ENCODE results near the gene LBHD2. TPM values are rescaled to one million over a fixed set of nuclear protein-coding genes. Genes with fewer than 3 reads are reported as not detected.
"Not testable (repeated sequence)": the region's sequence is repeated elsewhere in the genome, so short reads cannot be mapped to it uniquely, and the experiment has no call there.

LBHD2 gene
- total RNA-seq, 1 donor from 2014 or later = not detected

DNA sequence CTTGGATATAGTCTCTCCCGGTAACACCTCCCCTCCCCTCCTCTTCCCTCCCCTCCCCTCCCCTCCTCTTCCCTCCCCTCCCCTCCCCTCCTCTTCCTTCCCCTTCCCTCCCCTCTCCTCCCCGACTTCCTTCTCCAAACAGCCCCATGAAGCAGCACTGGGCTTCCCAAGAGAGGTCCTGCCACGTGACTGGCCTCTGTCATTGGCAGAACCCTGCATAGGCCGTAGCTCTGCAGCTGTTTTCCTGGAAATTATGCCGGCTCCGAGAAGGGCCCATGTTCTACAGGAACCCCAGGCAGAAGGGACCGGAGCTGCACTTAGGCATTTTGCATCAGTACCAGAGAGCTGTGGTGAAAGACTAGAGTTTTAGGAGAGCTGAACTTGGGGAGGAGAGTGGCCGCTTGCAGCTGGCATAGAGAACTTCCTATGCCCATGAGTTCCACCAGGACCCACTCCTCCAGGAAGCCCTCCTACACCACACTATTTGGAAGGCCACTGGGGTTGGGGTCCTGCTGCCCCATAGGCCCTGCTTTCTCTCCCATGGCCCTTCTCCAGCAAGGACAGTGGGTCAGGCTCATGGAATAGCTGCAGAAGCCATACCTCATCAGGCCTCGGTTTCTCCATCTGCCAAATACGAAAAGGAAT lies 34.1 kb downstream of the LBHD2 start:
- DNase-seq (ENCODE audit: low read depth in 2 of 2) = peak; percentile 61 to 66

DNA sequence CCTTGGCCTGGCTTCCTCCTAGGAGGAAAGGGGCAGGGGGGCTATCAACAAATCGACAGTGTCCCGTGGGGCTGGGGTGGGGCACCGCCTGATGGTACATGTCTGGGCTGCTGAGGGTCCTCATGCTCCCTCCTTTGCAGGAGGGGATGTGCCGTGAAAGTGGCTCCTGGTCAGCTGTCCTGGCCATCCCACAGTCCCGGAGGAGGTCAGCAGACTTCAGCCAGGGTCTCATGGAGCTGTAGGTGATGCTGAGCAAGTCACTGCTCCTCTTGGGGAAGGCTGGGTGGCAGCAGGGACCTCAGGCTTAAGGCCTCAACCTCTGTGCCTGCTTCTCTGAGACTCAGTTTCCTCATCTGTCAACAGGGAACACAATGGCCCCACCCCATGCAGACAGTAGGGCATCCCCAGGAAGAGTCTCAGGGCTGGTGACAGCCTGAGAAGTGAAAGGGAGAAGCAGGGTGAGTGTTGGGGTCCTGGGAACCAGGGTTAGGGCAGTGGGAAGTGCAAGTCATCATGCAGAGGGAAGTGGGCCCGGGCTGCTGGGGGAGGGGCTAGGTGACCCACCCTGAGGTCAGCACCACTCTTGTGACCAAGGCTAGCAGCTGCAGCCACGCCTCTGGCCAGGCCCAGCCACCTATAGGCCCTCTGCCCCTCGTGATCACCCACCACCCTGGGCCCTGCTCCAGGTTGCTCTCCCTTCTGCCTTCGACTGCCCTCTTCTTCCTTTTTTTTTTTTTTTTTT lies 34.8 kb downstream of the LBHD2 start:
- no peak for DNase-seq (ENCODE audit: low read depth in 2 of 2)

DNA sequence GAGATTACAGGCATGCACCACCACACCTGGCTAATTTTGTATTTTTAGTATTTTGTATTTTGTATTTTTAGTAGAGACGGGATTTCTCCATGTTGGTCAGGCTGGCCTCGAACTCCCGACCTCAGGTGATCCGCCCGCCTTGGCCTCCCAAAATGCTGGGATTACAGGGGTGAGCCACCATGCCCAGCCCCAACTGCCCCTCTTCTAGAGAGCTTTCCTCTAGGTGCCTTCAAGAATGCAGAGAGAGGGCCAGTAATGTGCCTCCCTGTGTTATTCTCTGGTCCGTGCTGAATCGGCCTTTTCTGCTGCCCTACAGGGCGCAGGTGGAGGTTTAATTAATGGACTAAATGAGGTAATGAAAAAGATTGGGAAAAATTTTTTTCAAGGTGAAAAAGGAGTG lies 35.5 kb downstream of the LBHD2 start:
- not testable (repeated sequence) for DNase-seq (ENCODE audit: low read depth in 2 of 2)

DNA sequence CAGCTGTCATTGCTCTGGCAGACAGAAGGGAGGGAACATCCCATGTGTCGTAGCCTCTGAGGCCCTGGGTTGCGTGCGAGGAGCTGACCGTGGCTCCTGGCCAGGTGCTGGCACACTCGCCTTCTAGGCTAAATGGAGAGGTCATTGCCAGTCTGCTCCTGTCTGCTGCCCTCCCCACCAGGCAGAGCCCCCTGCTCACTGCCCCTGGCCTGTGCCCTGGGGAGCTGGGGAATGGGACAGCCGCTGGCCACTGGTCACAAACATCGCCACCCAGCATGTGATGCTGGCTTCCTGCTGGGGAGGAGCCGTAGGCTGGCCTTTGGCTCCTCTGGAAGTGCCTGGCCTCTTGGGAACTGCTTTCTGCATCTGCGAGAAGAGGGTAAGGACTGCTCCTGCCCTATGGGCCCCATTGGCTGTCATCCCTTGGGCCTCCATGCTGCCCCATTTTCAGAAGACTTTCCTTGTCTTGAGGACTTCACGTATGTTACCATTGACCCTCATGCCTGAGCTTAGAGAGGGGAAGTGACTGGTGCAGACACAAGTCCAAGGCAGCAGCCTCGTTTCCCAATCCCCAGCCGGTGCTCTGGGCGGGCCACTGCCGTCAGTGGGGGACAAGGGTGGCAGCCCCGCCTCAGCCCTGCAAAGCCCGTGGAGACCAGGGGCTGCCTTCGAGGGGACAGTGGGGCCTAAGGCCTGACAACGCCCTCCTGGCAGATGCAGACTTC lies 37.3 kb downstream of the LBHD2 start:
- DNase-seq (ENCODE audit: low read depth in 2 of 2) = peak; percentile 36 to 59

DNA sequence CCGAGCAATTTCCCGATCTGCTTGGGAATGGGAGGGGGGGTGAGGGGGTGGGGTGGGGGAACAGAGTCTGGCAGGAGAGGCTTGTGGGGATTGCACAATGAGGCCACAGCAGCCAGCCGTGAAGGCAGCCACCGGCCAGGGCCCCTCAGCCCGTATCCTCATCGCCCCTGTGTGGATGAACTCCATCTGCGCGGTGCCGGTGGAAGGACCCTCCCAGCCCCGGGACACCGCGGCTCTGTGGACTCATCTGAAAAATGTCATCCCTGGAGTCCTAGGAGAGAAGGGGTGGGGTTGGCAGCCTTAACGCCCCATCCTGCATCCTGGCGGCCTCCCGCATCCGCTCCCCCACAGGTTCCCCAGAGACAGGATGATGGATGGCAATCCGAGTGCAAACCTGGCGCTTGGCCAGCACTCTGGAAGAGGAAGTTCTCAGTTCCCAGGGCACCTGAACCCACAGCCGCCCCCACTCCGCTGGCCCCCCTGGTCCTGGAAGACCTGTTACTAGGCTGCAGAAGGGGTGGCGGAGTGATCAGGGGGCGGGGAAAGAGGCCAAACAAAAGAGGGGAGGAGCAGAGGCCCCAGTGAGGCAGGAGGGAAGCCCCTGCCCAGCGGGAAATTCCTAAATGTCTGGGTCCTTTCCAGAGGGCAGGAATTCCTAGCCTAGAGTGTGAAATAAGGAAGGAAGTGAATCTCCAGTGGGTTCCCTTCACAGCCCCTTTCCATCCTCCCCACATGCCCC lies 38.0 kb downstream of the LBHD2 start:
- DNase-seq (ENCODE audit: low read depth in 2 of 2) = peak; percentile 85 to 96

DNA sequence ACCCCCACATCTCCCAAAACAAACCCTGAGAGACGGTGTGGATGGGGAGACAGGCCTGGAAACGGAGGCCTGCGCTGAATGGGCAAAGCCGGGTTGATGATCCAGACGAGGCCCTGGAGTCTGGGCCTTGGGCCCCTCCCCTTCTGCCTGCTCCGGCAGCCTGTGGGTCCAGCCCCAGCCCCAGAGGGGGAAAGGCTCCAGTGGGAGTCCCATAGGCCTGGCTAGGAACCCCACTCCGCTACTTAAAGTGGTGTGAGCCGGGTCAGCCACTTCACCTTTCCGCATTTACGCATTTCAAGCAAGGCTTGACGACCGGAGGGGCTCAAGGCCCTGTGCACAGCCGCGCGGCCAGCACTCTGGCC lies 38.6 kb downstream of the LBHD2 start:
- no peak for DNase-seq (ENCODE audit: low read depth in 2 of 2)

DNA sequence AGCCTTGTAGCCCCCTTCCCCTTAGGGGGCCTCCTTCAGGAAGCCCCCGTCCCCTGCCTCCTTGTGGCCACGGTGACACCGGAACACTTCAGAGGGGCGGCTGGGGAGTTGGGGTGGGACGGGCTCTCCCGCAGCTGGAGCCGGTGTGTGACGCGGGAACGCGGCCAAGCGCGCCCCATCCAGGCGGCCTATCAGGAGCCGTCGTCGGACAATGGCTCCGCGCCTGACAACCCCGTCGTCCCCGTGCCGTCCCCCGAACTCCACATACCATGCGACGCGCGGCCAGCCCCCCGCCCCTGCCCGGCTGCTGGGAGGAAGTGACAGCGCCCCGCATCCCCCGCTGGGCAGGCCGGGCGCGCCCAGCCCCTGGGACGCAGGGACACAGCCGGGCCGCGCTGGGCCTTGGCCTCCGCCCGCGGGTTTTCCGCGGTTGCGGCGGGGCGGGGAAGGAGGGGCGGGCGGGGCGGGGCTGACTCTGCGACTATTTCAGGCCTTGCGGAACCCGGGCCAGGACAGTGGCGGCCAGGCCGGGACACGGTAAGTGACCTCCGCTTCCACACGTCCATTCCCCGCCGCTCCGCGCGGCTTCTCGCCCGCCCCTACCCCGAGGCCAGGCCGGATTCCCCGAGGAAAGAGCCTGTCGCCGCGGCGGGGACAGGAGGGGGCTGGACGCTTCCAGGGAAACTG lies 39.1 kb downstream of the LBHD2 start, which contains the start of gene TNFAIP2:
Gene TNFAIP2, plus strand, starts transcription at position 515 of the 687 bp plus-strand sequence. CDS start 2,997 bp downstream, outside the sequence.
- peak; percentile 51 to 80 for DNase-seq (ENCODE audit: low read depth in 2 of 2)

DNA sequence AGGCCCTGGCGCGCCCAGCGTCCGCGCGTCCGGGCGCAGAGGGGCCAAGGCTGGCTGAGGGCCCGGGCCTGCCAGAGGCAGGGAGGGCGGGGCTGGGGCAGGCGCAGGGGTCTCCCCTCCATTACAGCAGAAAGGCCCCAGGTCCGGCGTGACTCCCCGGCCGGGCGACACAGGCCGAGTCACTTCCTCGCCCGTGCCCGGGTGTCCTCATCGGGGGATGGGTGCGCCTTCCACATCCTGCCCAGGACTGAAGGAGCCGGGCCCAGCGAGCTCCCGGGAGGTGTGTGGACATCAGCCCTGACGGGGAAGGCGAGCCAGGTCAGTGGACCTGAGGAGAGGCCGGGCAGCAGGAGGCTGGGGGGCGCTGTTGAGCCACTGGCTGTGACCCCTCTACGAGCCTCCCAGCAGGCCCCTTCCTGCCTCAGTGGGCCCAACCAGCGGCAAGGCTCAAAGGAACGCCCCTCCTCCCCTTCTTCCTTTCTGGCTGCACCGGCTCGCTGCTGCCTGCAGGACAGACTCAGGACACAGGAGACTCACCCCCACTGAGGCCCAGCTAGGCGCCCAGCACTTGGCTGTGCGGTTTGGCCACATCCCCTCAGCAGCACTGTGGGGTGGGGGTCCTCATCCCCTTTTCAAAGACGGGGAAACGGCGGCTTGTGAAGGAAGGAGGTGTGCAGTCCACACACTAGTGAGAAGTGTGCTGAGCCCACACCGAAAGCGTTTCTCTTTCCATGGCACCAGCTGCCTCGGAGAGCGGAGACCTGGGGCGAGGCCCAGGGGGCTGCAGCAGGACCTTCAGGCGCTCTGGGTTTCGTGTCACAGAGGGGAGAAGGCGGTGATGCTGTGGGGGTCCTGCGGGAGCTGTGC lies 39.9 kb downstream of the LBHD2 start:
- peak; percentile 49 to 62 for DNase-seq (ENCODE audit: low read depth in 2 of 2)

DNA sequence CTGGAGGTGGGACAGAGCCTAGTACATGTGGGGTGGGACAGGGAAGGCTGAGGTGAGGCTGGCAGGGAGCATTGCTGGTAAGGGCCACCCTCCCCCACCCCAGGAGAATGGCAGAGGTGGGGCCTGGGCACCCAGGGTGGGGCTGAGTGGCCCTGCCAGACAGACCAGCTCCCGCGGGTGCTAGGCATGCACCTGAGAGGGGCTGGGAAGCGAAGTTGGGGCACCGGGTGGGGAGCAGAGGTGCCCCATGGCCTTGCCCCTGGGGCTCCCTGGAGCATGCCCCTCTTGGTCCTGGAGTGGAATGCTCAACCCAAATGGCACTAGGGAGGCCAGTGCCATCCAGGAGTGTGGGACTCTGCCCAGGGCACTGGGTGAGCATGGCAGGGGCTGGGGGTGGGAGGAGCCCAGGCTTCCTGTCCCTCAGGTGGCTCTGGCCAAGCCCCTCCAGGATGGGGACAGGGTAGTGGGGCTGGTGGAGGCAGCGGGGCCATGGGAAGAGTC lies 40.5 kb downstream of the LBHD2 start:
- no peak for DNase-seq (ENCODE audit: low read depth in 2 of 2)

DNA sequence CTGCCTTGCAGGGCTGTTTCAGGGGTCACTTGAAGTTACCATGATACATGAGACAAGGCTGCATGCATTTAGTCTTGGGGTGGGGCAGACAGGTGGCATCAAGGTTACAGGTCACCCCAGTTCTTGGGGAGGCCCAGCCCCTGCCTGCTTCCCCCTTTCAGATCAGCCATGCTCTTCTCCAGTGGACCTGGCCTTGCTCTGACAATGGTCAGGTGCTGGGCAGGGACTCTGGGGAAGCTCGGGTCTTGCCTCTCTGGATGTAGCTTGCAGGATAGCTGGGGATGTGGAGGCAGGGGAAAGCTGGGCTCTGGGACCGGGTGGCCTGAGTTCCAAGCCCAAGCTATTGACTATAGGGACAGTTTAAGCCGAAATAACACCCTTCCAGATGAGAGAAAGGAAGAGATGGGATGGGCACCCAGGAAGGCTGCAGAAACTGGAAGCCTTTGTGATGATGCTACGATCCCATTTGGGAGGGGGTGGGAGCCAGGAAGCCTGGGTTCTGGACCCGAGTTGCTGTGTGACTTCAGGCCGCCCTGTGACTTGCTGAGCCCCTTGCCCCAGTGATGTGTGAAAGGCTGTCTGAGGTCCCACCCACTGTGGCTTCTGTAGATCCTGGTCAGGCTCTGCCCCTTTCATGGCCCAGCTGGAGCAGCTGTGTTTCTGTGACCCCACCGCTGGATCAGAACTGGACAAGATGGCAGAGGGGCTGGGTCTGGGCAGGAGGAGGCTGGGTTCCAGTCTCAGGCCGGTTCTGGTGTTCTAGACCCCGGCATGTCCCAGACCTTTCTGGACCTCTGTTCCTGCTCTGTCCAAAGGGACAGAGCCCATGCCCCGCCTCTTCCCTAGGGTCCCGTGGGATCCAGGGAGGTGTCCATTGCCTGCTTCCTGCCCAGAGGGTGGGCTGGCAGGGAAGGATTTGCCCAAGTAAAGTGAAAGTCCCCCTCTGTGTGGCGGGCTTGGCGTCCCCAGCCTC lies 41.4 kb downstream of the LBHD2 start:
- no peak for DNase-seq (ENCODE audit: low read depth in 2 of 2)

DNA sequence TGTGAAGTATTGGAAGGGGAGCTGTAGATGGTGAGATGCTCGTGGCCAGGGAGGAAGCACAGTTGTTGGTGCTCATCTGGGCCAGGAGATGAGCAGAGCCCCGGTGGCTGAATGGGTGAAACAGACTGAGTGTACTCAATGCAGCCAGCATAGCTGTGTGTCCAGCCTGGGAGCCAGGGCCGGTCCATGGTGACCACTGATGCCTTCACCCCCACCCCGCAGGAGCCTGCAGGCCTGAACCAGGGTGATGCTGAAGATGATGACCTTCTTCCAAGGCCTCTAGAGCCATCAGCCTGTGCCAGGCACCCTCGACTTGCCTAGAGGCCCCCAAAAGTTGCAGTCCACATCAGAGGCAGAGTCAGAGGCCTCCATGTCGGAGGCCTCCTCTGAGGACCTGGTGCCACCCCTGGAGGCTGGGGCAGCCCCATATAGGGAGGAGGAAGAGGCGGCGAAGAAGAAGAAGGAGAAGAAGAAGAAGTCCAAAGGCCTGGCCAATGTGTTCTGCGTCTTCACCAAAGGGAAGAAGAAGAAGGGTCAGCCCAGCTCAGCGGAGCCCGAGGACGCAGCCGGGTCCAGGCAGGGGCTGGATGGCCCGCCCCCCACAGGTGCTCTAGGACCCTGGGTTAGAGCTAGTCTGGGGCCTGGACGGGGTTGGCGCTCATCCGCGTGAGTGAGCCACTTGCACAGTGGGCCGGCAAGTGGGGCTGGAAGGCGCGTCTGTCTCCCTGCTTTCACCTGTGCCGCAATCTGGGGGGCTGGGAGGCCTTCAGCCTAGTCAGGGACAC lies 42.3 kb downstream of the LBHD2 start:
- no peak for DNase-seq (ENCODE audit: low read depth in 2 of 2)

DNA sequence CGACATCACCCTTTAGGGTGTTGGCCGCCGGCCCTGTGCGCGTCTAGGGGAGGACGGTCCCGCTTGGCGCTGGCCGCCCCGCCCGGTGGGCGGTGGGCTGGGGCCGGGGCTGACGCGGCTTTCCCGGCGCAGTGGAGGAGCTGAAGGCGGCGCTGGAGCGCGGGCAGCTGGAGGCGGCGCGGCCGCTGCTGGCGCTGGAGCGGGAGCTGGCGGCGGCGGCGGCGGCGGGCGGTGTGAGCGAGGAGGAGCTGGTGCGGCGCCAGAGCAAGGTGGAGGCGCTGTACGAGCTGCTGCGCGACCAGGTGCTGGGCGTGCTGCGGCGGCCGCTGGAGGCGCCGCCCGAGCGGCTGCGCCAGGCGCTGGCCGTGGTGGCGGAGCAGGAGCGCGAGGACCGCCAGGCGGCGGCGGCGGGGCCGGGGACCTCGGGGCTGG lies 42.9 kb downstream of the LBHD2 start:
- peak; percentile 36 to 78 for DNase-seq (ENCODE audit: low read depth in 2 of 2)

DNA sequence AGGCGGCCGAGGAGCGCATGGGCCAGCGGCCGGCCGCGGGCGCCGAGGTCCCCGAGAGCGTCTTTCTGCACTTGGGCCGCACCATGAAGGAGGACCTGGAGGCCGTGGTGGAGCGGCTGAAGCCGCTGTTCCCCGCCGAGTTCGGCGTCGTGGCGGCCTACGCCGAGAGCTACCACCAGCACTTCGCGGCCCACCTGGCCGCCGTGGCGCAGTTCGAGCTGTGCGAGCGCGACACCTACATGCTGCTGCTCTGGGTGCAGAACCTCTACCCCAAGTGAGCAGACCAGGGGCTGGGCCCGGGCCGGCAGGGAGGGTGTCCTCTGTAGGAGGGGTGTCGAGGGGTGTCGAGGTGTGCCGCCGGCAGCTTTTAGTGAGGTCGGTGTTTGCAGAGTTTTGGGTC lies 43.3 kb downstream of the LBHD2 start:
- no peak for DNase-seq (ENCODE audit: low read depth in 2 of 2)

DNA sequence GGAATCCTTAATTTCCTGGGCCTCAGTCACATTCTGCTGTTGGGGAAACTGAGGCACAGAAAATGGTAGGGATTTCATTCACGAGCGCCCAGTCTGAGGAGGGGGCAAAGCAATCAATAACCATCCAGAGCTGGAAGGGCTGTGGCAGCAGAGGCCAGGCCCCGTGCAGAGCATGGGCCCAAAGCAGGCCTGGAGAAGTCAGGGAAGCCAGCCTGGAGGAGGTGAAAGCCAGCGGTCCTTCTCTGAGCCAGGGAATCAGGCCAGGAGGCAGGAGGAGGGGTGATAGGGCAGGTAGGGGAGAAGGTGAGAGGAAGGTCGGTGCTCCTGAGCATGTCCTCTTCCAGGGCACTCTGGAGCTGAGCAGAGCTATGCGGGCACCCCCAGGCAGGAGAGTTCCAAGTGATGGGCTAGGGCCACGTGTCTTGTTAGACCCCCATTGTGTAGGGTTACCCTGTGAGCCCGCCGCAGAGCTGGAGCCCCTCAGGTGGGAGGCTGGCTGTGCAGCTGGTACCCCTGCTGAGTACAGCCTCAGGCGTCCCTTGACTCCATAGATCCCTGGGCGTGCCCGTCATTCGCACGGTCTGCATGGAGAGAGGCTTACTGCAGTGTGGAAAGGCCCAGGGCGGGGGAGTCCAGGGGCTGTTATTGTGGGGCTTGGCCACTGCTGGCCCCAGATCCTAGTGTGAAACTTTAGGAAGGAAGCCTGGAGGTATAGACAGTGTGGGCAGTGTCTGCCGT lies 44.0 kb downstream of the LBHD2 start:
- DNase-seq (ENCODE audit: low read depth in 2 of 2) = no peak

DNA sequence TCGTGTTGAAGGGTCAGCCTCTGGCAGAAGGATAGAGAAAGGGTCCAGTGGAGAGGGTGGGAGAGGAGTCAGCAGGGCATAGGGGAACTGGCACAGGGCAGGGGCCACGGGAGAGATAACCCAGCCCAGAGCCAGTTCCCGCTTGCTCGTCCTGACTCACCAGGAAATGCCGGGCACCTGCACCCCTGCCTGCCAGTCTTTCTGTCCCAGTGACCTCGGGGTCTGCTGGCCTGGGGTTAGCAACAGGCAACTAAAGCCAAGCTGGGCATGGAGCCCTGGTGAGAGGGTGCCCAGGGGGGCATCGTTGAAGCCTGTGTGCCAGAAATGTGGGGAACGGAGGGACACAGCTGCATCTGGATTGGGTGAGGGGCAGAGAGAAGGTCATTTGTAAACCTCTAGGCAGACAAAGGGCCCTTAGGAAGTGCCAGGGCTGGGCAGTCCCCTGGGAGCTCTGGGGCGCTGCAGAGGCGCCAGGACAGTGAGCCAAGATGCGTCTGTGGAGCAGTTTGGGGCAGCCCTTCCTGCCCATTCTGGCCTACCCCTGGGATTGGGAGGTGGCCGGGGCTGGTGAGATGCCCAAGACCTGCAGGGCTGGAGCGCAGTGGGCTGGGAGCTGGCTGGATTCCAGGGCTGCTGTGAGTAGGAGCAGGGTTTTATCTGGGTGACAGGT lies 44.8 kb downstream of the LBHD2 start:
- DNase-seq (ENCODE audit: low read depth in 2 of 2) = no peak

DNA sequence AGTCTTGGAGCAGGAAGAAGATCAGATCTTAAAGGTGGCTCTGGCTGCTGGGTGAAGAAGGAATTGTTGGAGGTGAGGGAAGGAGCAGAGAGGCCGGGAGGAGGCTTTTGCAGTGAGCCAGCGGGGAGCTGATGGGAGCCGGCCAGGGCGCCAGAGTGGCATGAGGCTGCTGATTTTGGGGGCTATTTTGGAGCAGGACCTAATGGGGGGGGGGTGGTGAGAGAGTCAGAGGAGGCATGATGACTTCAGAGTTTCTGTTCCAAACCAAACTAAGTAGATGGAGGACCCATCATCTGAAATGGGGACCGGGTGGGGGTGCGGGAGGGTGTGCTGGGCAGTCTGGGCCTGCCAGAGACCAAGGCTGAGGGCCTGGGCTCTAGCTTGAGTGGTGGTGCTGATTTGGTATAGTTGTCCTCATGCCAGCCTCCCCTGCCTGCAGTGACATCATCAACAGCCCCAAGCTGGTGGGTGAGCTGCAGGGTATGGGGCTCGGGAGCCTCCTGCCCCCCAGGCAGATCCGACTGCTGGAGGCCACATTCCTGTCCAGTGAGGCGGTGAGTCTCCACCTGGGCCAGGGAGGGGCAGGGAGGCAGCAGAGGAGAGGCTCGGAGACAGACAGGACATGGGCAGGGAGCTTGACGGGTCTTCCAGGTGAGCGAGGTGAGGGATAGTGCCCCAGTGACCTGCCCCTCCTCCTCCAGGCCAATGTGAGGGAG lies 45.4 kb downstream of the LBHD2 start:
- no peak for DNase-seq (ENCODE audit: low read depth in 2 of 2)
